K562 (cell line): ENCODE results near the gene ADCY5.

Source experiments
- C11orf30 ChIP-seq: fragments of 450-650 bp; IDR thresholded peaks from 2 replicates; pipeline ENCODE4 v1.6.1; 2016; ENCODE audit warnings: low read depth, mild to moderate bottlenecking
- CHD1 ChIP-seq: fragments of 200-600 bp; sonication (generic); IDR thresholded peaks from one replicate; pipeline ENCODE4 v1.6.1; 2012; ENCODE audit warnings: mild to moderate bottlenecking, moderate library complexity, low read length, inconsistent platforms
- FOXK2 ChIP-seq, 2 experiments: fragments of 450-650 bp; IDR thresholded peaks in 1 of 2; conservative IDR thresholded peaks in 1 of 2; 2 replicates each; pipeline ENCODE4 v1.6.1; 2016; ENCODE audit warnings: low read depth in 2 of 2, mild to moderate bottlenecking in 1 of 2
- NCOA4 ChIP-seq: fragments of 450-650 bp; IDR thresholded peaks from 2 replicates; pipeline ENCODE4 v1.6.1; 2018; ENCODE audit warnings: mild to moderate bottlenecking; ENCODE audit not compliant: partially characterized antibody
- POLR2A ChIP-seq: fragments of 450-650 bp; conservative IDR thresholded peaks from 2 replicates; pipeline ENCODE4 v1.6.1; 2016
- SMC3 ChIP-seq: conservative IDR thresholded peaks from 2 replicates; pipeline ENCODE4 v1.6.1; 2011; ENCODE audit warnings: low read depth, low read length, improper control_type of control experiment; ENCODE audit not compliant: insufficient read depth
- TCF7 ChIP-seq: sonication (generic); IDR thresholded peaks from 2 replicates; pipeline ENCODE4 v1.6.1; 2016; ENCODE audit warnings: antibody characterized with exemption, borderline replicate concordance
- U2AF2 ChIP-seq: fragments of 200-400 bp; formaldehyde crosslinking; optimal IDR thresholded peaks from 2 replicates; pipeline ENCODE3; 2017; ENCODE audit warnings: low read depth, mild to moderate bottlenecking, low read length
- ZNF561 ChIP-seq: fragments of 450-650 bp; formaldehyde crosslinking; conservative IDR thresholded peaks from 2 replicates; pipeline ENCODE4 v1.4.0; 2020; ENCODE audit warnings: mild to moderate bottlenecking, moderate library complexity
- TF ChIP-seq, protein P1 (sequence below): IDR thresholded peaks from 3 replicates; pipeline ENCODE4 v1.6.1; 2011; ENCODE audit warnings: borderline replicate concordance, mild to moderate bottlenecking; ENCODE audit not compliant: insufficient read length, insufficient read depth
- TF ChIP-seq, protein P2 (sequence below): sonication (generic); formaldehyde crosslinking; IDR thresholded peaks from 2 replicates; pipeline ENCODE4 v1.9.0; 2022; ENCODE audit warnings: mild to moderate bottlenecking, missing genetic modification reagents
- TF ChIP-seq, protein P3 (sequence below), 3 experiments: IDR thresholded peaks in 2 of 3; conservative IDR thresholded peaks in 1 of 3; 2 replicates each; pipeline ENCODE4 v1.5.1; 2011 to 2012; ENCODE audit warnings: low read length in 3 of 3, mild to moderate bottlenecking in 3 of 3, control low read depth in 2 of 3, improper control_type of control experiment in 1 of 3, inconsistent platforms in 1 of 3, low read depth in 1 of 3, mixed read lengths in 1 of 3, moderate library complexity in 1 of 3; ENCODE audit not compliant: insufficient read depth in 2 of 3
- TF ChIP-seq, protein P4 (sequence below): fragments of 450-650 bp; formaldehyde crosslinking; IDR thresholded peaks from 2 replicates; pipeline ENCODE4 v1.4.0; 2022; ENCODE audit warnings: mild to moderate bottlenecking, moderate library complexity
- TF ChIP-seq, protein P5 (sequence below), 2 experiments: fragments of 450-650 bp in 1 of 2; IDR thresholded peaks; 2 replicates each; pipeline ENCODE4 v1.6.1; 2011 to 2017; ENCODE audit warnings: low read depth in 2 of 2, antibody characterized with exemption in 1 of 2, borderline replicate concordance in 1 of 2, low read length in 1 of 2, mild to moderate bottlenecking in 1 of 2, mixed read lengths in 1 of 2; ENCODE audit not compliant: control insufficient read depth in 1 of 2

DNA sequence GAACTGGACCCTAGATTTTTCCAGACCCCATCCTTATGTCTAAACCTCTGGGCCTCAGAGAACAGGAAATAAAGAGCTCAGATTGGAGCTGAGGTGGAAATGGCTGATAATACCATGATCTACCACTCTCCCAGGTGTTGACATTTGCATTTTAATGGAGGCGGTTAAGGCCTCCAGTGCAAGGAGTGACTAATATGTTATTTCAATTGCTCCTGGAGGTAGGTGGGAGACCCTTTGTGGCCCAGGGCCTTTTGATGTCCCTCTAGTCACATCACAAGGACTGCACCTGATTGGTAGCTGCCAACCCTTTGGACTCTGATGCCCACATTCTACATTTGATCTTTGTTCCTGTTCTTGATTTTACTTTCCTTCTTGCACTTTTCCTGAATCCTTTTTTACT, 9.0 kb upstream of the ADCY5 start:
- TF ChIP-seq, protein P1, sequence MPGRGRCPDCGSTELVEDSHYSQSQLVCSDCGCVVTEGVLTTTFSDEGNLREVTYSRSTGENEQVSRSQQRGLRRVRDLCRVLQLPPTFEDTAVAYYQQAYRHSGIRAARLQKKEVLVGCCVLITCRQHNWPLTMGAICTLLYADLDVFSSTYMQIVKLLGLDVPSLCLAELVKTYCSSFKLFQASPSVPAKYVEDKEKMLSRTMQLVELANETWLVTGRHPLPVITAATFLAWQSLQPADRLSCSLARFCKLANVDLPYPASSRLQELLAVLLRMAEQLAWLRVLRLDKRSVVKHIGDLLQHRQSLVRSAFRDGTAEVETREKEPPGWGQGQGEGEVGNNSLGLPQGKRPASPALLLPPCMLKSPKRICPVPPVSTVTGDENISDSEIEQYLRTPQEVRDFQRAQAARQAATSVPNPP = no peak
- no peak for TF ChIP-seq FOXK2 (conservative IDR thresholded peaks at IDR 0.05 in 1 of 2, IDR thresholded peaks at IDR 0.05 in 1 of 2; ENCODE audit: low read depth in 2 of 2)
- no peak for TF ChIP-seq C11orf30
- TF ChIP-seq CHD1 = no peak
- TF ChIP-seq, protein P2, sequence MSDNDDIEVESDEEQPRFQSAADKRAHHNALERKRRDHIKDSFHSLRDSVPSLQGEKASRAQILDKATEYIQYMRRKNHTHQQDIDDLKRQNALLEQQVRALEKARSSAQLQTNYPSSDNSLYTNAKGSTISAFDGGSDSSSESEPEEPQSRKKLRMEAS (CRISPR knock-in tag) = no peak
- TF ChIP-seq POLR2A = no peak
- TF ChIP-seq, protein P3, sequence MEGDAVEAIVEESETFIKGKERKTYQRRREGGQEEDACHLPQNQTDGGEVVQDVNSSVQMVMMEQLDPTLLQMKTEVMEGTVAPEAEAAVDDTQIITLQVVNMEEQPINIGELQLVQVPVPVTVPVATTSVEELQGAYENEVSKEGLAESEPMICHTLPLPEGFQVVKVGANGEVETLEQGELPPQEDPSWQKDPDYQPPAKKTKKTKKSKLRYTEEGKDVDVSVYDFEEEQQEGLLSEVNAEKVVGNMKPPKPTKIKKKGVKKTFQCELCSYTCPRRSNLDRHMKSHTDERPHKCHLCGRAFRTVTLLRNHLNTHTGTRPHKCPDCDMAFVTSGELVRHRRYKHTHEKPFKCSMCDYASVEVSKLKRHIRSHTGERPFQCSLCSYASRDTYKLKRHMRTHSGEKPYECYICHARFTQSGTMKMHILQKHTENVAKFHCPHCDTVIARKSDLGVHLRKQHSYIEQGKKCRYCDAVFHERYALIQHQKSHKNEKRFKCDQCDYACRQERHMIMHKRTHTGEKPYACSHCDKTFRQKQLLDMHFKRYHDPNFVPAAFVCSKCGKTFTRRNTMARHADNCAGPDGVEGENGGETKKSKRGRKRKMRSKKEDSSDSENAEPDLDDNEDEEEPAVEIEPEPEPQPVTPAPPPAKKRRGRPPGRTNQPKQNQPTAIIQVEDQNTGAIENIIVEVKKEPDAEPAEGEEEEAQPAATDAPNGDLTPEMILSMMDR (IDR thresholded peaks at IDR 0.05 in 2 of 3, conservative IDR thresholded peaks at IDR 0.05 in 1 of 3; ENCODE audit: insufficient read depth in 2 of 3, low read depth in 1 of 3, low read length in 3 of 3) = no peak
- TF ChIP-seq, protein P4, sequence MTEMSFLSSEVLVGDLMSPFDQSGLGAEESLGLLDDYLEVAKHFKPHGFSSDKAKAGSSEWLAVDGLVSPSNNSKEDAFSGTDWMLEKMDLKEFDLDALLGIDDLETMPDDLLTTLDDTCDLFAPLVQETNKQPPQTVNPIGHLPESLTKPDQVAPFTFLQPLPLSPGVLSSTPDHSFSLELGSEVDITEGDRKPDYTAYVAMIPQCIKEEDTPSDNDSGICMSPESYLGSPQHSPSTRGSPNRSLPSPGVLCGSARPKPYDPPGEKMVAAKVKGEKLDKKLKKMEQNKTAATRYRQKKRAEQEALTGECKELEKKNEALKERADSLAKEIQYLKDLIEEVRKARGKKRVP (CRISPR knock-in tag) = no peak
- TF ChIP-seq SMC3 = no peak
- no peak for TF ChIP-seq TCF7
- no peak for TF ChIP-seq U2AF2
- no peak for TF ChIP-seq ZNF561 (CRISPR knock-in tag)
- no peak for TF ChIP-seq NCOA4
- TF ChIP-seq, protein P5, sequence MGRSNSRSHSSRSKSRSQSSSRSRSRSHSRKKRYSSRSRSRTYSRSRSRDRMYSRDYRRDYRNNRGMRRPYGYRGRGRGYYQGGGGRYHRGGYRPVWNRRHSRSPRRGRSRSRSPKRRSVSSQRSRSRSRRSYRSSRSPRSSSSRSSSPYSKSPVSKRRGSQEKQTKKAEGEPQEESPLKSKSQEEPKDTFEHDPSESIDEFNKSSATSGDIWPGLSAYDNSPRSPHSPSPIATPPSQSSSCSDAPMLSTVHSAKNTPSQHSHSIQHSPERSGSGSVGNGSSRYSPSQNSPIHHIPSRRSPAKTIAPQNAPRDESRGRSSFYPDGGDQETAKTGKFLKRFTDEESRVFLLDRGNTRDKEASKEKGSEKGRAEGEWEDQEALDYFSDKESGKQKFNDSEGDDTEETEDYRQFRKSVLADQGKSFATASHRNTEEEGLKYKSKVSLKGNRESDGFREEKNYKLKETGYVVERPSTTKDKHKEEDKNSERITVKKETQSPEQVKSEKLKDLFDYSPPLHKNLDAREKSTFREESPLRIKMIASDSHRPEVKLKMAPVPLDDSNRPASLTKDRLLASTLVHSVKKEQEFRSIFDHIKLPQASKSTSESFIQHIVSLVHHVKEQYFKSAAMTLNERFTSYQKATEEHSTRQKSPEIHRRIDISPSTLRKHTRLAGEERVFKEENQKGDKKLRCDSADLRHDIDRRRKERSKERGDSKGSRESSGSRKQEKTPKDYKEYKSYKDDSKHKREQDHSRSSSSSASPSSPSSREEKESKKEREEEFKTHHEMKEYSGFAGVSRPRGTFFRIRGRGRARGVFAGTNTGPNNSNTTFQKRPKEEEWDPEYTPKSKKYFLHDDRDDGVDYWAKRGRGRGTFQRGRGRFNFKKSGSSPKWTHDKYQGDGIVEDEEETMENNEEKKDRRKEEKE (IDR thresholded peaks at IDR 0.05; ENCODE audit: borderline replicate concordance in 1 of 2, control insufficient read depth in 1 of 2, low read depth in 2 of 2, low read length in 1 of 2) = no peak
